ENCODE measurements around the gene MAPRE3. TPM values are rescaled to one million over a fixed set of nuclear protein-coding genes. Genes with fewer than 3 reads are reported as not detected.

MAPRE3 gene
- total RNA-seq, 1 experiment from 2014 or later, result 11.6 TPM

GRCh38 chr2:26978061-26978596, 7.7 kb downstream of the MAPRE3 start:
- no peak for ATAC-seq
- no peaks in the 10 kb centered on the region for H3K27me3 ChIP-seq (ENCODE audit: control insufficient read depth, insufficient read depth, low read length)
- intact Hi-C loops (cut with micrococcal nuclease; ENCODE audit: unreplicated experiment), result no loop called here
- no peak for TF ChIP-seq SIN3A (IDR thresholded peaks at IDR 0.05; ENCODE audit: borderline replicate concordance, insufficient read depth, low read depth, low read length)
- no peak for TF ChIP-seq TCF7L2 (IDR thresholded peaks at IDR 0.05; ENCODE audit: low read depth, low read length)
- H3K27ac ChIP-seq (ENCODE audit: low read length), result no peak overlapping the region
- ChIA-PET POLR2A (interaction anchor here (0.7 kb wide), 1 partner anchor 14 kb away, joined by 4 read pairs; no protein-coding TSS in a partner anchor), CTCF (interaction anchor here (0.6 kb wide), 1 partner anchor 17 kb away, joined by 4 read pairs; no protein-coding TSS in a partner anchor)
- DNase-seq (ENCODE audit: low read depth, low spot score), result no peak
- no TSS peak for BruUV-seq (replicated peaks)
- H3K9me3 ChIP-seq (ENCODE audit: control insufficient read depth, insufficient read depth, low read depth, low read length), result no peaks in the 10 kb centered on the region
- H3K4me1 ChIP-seq (ENCODE audit: control insufficient read depth, insufficient read depth, low read length), result peaks cover 8% of the 10 kb centered on the region
- no peak overlapping the region for H3K4me3 ChIP-seq (ENCODE audit: low read depth in 2 of 2, low read length in 2 of 2)
- in situ Hi-C loops (cut with HindIII; ENCODE audit: low pct_unique_long_range_greater_than_20kb, low sequenced_read_pairs), result no loop called here
- no peaks in the 10 kb centered on the region for H3K36me3 ChIP-seq (ENCODE audit: control insufficient read depth, insufficient read depth, low read length)

- no peaks in the 10 kb centered on the region for H3K9me3 ChIP-seq (ENCODE audit: control insufficient read depth, insufficient read depth, low read depth, low read length)
- BruUV-seq (replicated peaks), result no TSS peak
- POLR2A ChIA-PET, result no interaction called here
These were observed 9.3 kb downstream of the MAPRE3 start for GRCh38 chr2:26979741-26980140.

More at GRCh38 chr2:26979741-26980140, 9.3 kb downstream of the MAPRE3 start:
- no peak for TF ChIP-seq POLR2AphosphoS5 (IDR thresholded peaks at IDR 0.05; ENCODE audit: low read depth, low read length)
- TF ChIP-seq TCF7L2 (IDR thresholded peaks at IDR 0.05; ENCODE audit: low read depth, low read length), result no peak
- no peak for TF ChIP-seq SIN3A (IDR thresholded peaks at IDR 0.05; ENCODE audit: borderline replicate concordance, insufficient read depth, low read depth, low read length)
- no peak for TF ChIP-seq REST (IDR thresholded peaks at IDR 0.05; ENCODE audit: insufficient read depth in 1 of 2, low read depth in 2 of 2, low read length in 1 of 2)
- TF ChIP-seq CTCF (IDR thresholded peaks at IDR 0.05), result no peak
- intact Hi-C loops (cut with micrococcal nuclease; ENCODE audit: unreplicated experiment), result no loop called here
- H3K4me3 ChIP-seq (ENCODE audit: low read depth in 2 of 2, low read length in 2 of 2), result no peak overlapping the region
- H3K4me1 ChIP-seq (ENCODE audit: control insufficient read depth, insufficient read depth, low read length), result peaks cover 8% of the 10 kb centered on the region
- no peak overlapping the region for H3K27ac ChIP-seq (ENCODE audit: low read length)
- DNase-seq (ENCODE audit: low read depth, low spot score), result no peak
- H3K27me3 ChIP-seq (ENCODE audit: control insufficient read depth, insufficient read depth, low read length), result no peaks in the 10 kb centered on the region
- ATAC-seq, result no peak
- H3K36me3 ChIP-seq (ENCODE audit: control insufficient read depth, insufficient read depth, low read length), result no peaks in the 10 kb centered on the region
- CTCF ChIA-PET, result no interaction called here
- in situ Hi-C loops (cut with HindIII; ENCODE audit: low pct_unique_long_range_greater_than_20kb, low sequenced_read_pairs), result no loop called here
